Stimulated activated naive CD4-positive, alpha-beta T cell treated with Interleukin-2 at 50 U/mL for 16 hours (primary cell): Measurements from ENCODE around the gene UGT3A2.

Experiments used
- DNase-seq: peaks from one replicate; lab custom pipeline; 2025; lab: John Stamatoyannopoulos, UW

The UGT3A2 gene, protein sequence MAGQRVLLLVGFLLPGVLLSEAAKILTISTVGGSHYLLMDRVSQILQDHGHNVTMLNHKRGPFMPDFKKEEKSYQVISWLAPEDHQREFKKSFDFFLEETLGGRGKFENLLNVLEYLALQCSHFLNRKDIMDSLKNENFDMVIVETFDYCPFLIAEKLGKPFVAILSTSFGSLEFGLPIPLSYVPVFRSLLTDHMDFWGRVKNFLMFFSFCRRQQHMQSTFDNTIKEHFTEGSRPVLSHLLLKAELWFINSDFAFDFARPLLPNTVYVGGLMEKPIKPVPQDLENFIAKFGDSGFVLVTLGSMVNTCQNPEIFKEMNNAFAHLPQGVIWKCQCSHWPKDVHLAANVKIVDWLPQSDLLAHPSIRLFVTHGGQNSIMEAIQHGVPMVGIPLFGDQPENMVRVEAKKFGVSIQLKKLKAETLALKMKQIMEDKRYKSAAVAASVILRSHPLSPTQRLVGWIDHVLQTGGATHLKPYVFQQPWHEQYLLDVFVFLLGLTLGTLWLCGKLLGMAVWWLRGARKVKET

DNA sequence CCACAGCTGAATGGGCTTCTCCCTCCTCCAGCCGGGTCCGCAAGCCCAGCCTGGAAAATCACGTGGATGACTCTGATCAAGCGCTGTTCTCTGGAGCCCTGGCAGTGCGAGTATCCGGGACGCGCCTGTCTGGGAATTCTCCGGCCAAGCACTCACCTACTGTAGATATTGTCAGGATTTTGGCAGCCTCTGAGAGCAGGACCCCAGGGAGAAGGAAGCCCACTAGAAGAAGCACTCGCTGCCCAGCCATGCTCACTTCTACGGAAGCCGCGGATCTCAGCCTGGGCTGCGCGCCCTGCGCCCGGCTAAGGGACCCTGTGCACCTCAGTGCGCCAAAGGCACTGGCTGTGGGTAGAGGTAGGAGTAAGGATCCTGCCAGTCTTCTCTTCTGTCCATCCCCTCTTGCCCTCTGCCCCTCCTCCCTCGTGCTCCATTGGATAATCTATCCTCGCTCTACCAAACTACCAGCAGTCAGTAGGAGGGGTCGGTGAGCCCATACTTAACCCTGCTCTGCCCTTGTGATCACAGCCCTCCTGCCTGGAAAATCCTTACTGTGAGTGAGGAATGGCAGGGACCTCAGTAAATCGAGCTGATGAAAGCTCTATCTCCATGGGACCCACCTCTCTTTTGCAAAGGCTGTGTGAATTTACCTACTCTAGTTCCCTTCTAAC, at the start of gene UGT3A2:
Gene UGT3A2, minus strand, starts transcription at position 343 of the 671 bp plus-strand sequence. Its CDS starts 93 bp downstream, at position 250.
- DNase-seq, result no peak

DNA sequence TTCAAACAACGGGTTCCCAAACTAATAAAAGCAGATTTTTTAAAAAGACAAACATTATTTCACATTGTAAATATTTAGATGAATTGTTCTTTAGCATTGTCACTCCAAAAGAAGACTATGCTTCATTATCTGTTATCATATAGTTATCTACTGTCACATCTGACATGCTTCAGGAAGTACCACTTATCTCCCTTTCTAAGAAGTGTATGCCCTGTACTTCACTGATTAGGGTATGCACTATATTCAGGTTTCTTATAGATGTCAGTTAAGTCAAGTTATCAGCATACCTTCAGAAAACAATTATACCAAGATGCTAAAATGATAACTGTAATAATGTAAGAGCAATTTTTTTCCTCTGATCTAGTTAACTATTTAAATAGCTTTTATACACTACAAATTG, 44.6 kb upstream of the UGT3A2 start:
- DNase-seq, result no peak

DNA sequence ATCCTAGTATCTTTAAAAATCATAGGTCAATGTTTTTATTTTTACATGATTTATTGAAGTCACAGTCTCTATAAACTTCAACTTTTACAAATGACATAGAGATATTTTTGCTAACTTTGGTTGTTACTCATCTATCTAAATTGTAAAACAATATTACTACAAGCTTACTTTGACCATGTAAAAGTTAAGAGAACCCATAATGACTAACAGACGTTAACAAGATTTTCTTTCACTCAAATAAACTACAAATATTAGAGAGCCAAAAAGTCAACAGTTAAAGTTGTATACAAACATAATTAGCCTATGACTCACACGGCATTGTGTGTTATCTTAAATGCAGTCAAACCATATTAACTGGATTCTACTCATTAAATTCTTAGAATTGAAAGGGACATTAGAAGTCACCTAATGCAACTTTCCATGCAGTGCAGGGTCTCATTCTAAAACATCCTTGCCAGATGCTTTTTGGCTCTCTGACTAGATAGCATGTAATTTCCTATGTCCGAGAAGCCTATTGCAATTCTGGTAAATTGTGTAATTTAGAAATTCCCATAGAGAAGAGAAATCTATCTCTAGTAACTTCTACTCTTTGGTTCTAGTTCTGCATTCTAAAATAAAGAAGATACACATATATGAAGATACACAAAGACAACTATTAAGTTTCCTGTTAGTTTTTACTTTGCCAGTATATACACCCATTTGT, 42.2 kb upstream of the UGT3A2 start:
- DNase-seq, result no peak

DNA sequence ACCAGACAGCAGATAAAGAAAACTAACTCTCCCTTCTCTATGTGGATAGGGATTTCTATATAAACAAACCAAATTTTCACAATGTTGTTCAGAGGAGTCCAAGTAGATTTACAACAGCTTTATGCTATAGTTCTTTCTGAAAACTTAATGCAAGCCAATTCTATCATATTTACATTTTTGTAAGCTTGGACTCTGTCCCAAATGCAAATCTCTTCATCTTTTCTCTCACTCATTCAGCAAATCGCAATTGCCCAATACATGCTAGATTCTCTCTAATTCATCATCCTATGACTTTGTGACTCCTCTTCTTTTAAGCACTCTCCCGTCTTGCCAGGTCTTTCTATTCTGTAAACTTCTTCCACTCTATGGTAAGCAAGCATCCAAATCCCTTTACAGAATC, 39.1 kb upstream of the UGT3A2 start:
- DNase-seq, result no peak

DNA sequence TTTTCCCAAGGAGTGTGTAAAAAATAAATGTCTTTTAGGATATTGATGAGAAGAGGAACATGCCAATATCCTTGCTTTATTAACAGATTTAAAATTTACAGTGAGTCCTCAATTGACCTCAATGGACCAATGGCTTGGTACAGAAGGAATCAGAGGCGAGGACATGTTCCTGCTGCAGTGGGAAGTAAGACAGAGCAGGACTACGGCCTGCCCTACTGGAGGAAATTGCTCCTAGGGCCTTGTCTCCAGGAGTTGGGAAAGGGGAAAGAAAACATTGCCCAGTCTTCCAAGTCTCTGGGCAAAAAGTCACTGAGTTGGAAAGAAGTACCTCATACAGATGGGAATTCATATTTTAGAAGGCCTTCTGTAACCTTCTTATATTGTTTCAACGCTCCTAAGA, 33.1 kb upstream of the UGT3A2 start:
- no peak for DNase-seq

DNA sequence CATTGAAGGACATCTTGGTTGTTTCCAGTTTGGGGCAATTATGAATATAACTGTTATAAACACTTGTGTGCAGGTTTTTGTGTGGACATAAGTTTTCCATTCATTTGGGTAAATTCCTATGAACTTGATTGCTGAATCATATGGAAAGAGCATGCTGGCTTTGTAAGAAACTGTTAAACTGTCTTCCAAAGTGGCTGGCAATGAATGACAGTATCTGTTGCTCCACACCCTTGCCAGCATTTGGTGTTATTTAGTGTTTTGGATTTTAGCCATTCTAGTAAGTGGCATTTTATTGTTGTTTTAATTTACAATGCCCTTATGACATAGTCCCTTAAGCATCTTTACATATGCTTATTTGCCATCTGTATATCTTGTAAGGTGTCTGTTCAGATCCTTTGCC, 29.8 kb upstream of the UGT3A2 start:
- no peak for DNase-seq

GRCh38 chr5:36089989-36090388, 23.3 kb upstream of the UGT3A2 start:
- DNase-seq, result no peak

GRCh38 chr5:36079200-36079781, 12.6 kb upstream of the UGT3A2 start:
- no peak for DNase-seq

- no peak for DNase-seq
These were observed 11.7 kb upstream of the UGT3A2 start for GRCh38 chr5:36078430-36078829.

- no peak for DNase-seq
These were observed 7.0 kb upstream of the UGT3A2 start for GRCh38 chr5:36073595-36074216.

DNA sequence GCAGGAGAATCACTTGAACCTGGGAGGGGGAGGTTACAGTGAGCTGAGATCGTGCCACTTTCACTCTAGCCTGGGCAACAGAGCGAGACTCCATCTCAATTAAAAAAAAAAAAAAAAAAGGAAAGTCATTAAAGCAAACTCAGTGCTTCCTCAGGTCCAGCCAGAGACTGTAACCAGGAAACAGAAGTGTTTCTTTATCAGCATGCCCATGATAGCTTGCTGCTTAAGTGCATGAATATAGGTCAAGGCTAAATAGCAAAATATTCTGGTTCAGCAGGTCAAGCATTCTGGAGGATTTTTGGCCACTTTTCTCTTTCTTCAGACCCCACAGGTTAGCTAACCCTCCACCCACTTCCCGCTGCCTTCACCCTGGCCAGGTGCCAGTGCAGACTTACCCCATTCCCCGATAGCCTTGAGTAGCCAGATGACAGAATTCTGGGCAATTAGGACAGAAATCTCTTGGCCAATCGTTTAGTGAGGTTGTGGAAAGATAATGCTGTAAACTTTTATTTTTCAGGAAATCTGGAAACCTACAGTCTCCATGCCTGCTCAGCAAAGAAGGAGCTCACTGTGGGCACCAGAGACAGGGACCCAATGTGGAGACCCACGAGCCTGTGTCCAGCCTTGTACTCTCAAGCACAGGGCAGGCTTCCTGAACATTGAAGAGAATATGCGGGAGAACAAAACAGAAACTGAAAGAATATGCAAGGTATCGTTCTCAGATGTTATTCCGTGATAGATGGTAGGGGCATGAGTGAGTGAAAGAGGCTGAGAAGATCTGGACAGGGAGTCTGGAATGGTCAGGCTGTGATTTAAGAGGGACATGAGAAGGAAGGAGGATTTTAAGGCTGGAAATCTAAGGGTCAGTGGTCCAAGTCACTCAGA, 4.2 kb upstream of the UGT3A2 start:
- no peak for DNase-seq

DNA sequence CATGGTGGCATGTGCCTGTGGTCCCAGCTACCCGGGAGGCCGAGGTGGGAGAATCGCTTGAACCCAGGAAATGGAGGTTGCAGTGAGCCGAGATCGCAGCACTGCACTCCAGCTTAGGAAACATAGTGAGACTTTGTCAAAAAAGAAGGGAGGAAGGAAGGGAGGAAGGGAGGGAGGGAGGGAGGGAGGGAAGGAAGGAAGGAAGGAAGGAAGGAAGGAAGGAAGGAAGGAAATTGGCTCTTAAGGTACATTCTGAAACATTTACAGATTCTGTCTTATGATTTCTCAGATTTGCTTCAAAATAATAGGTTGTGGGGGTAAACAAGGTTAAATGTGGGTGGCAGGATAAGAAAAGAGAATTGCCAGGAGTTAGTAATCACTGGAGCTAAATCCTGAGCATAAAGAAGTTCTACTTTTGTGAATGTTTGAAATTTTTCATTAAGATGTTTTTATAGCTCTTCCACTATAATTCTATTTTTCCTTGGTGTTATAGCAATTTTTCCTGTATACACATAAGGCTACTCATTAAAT, 2.1 kb upstream of the UGT3A2 start:
- DNase-seq, result no peak

DNA sequence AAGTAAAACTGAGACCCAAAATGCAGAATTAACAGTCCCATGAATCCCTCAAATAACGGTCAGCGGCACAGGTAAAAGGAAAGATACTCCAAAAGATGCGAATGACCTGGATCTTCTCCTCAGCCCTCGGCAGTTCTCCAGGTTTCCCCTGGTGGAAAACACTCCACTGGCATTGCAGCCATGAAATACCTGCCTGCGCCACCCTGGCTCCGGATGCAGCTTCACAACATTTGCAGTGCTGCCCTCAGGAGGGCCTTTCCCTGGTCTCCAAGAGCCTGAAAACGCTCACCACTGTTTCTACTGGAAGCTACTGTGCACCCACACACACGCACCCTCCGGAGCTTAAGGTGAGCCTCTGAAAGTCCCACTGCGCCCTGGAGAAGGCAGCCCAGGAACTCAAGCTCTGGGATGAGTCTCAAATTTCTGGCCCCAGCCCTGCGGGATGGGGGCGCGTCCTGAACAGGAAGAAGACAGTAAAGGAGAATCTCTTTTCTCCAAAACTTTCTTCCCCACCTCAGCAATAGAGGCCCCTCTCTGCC, 612 bp downstream of the UGT3A2 start:
- no peak for DNase-seq

GRCh38 chr5:36060420-36060887, 6.2 kb downstream of the UGT3A2 start:
- no peak for DNase-seq

DNA sequence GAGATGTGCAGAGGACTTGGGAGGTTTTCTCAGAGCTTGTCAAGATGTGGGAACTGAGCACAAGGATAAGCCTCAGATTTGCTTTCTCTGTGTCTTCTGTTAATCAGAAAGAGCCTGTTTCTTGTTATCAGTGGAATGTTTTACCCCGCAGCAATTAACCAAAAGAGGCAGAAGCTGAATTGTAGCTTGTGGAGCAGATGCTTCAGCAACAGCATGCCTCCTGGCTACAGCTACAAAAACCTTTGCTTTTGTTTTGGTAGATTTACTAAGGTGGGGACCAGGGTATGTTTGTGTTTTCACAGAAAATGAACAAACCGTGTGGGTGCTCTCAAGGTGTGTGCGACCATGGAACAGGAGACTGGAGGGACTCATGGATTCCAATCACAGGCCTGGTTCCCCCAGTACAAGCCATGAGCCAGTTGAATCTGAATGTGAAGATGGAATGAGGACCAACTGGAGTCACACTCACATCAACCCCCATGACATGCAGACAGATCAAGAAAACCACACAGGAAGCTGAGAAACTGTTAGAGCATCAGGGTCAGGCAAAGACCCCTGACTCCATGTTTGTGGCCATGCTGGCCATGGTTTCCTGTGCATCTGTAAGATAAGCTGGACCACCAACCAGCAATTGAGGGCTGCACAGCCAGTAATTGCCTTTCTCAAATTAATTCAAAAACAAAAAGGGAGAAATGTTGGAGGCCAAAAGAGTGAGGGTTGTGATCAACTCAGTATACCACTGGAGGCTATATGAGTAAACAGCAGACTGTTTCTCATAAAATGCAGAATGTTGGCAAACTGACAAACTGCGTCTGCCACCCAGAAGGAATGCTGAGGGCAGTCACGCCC, 6.9 kb downstream of the UGT3A2 start:
- DNase-seq, result no peak

DNA sequence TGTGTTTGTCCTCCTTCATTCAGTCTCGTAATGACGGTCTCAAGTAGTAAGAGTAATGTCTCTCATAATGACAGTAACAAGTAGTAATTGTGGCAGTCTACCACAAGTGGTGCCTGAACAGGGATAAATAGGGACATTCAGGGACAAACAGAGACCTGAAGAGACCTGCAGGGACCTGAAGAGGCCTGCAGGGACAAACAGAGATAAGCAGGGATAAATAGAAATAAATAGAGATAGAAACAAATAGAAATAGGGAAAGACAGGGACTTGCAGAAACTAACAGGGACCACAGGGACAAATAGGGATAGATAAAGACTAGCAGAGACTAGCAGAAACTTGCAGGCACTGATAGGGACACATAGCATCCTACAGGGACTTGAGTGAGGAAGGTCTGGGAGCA, 7.9 kb downstream of the UGT3A2 start:
- no peak for DNase-seq

DNA sequence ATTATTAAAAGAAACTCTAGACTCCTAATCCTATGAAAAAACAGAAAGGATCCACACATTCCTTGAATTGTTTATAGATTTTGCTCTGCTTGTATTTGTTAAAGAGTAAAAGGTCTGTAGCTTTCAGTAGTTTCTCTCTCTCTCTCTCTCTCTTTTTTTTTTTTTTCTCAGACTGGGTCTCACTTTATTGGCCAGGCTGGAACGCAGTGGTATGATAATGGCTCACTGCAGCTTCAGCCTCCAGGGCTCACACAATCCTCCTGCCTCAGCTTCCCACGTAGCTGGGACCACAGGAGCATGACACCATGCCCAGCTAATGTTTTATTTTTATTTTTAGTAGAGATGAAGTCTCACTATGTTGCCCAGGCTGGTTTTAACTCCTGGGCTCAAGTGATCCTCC, 9.3 kb downstream of the UGT3A2 start:
- no peak for DNase-seq

DNA sequence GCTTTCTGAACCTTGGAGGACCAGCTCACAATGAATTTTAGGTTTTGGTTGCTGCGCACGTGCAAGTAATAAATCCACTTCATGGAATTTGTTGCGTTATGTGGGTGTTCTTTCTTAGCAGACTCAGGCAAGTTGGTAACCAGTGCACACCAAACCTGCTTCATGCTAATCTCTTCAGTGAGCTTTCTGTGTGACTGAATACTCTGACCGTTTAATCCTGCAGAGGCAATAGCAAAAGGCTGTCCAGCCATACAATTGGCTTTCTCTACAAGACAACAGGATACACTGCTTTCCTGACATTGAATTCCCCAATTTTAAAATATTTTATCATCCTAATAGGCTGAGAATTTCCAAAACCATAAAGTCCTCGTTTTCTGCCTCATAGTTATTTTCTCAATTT, 10.3 kb downstream of the UGT3A2 start:
- no peak for DNase-seq

- DNase-seq, result no peak
These were observed 10.7 kb downstream of the UGT3A2 start for GRCh38 chr5:36055984-36056383.
